Right lobe of liver (tissue), 6 donors: ENCODE data around the gene ENC1. TPM values are rescaled to one million over a fixed set of nuclear protein-coding genes. Genes with fewer than 3 reads are reported as not detected.

Source experiments
- ATAC-seq, 4 donors: fragments of 200-7000 bp; cut with Tn5 transposase; one replicate each; pipeline ENCODE4 v1.9.1; 2020; ENCODE audit warnings: mild to moderate bottlenecking in 4 of 4, moderate library complexity in 4 of 4
- DNase-seq, 3 donors: peaks; one replicate each; pipeline ENCODE4 v3.0.0-alpha.2; 2020
- H3K27ac ChIP-seq, 3 donors: fragments of 200-600 bp; one replicate each; pipeline ENCODE4 v1.8.0; 2022
- H3K27me3 ChIP-seq, 2 donors: fragments of 200-600 bp; one replicate each; pipeline ENCODE4 v1.8.0; 2022
- H3K36me3 ChIP-seq, 4 donors: fragments of 200-600 bp; sonication (generic) in 1 of 4; one replicate each; pipeline versions ENCODE4 v1.5.1 to v1.8.0; 2017 to 2022; ENCODE audit warnings: control low read depth in 1 of 4
- H3K4me1 ChIP-seq, 4 donors: fragments of 200-600 bp; sonication (generic) in 1 of 4; one replicate each; pipeline versions ENCODE4 v1.5.1 to v1.8.0; 2017 to 2022; ENCODE audit warnings: control low read depth in 1 of 4
- H3K4me3 ChIP-seq, 3 donors: fragments of 200-600 bp; one replicate each; pipeline ENCODE4 v1.8.0; 2022
- H3K9me3 ChIP-seq, 4 donors: fragments of 200-600 bp; sonication (generic) in 1 of 4; one replicate each; pipeline versions ENCODE4 v1.5.1 to v1.8.0; 2017 to 2022; ENCODE audit warnings: control low read depth in 1 of 4
- CTCF ChIP-seq, 4 donors: fragments of 200-600 bp in 3 of 4; fragments of 450-650 bp in 1 of 4; IDR thresholded peaks; one replicate each; pipeline versions ENCODE4 v1.5.1 to v1.8.0; 2016 to 2022; ENCODE audit warnings: antibody characterized with exemption in 4 of 4, mild to moderate bottlenecking in 2 of 4
- POLR2A ChIP-seq: fragments of 450-650 bp; IDR thresholded peaks from one replicate; pipeline ENCODE4 v1.6.1; 2017; ENCODE audit warnings: antibody characterized with exemption, mild to moderate bottlenecking
- WGBS: methylation state at CpG from one replicate; pipeline ENCODE4 v1.1.6; 2018; ENCODE audit warnings: low coverage, low lambda C conversion rate; ENCODE audit not compliant: insufficient coverage; ENCODE audit errors: missing lambda C conversion rate; 5-methylcytosine and 5-hydroxymethylcytosine counted together
- intact Hi-C, 2 donors: fragments of 100-400 bp; cut with DNase I; formaldehyde crosslinking; loops; one replicate each; pipeline versions ENCODE4 v1.11.2 to v1.14.1; 2022
- total RNA-seq, 6 experiments: library from RNA; depleted of rRNA in 2 of 6; stranded (reverse); fragments of >200 nt in 2 of 6; fragmentation: NEBNext Ultra II Directional in 3 of 6; extraction: Animal tissue kit (Norgen Biotek cat#: 25700) in 3 of 6; gene quantifications; one replicate each; pipeline versions ENCODE4 v1.1.0 to v1.2.4, GENCODE V29; 2016 to 2023
- donor health status: DM: no; HTN: yes; CAD: no.
- donor health status: DM: no; HTN: no; CAD: no.
- donor health status: DM: no; HTN: no; CAD: no.
- donor health status: DM: no; HTN: yes; CAD: no.
- donor health status: DM: no; HTN: yes; CAD: no.

The ENC1 gene
- total RNA-seq, 6 experiments from 2014 or later: 4.5 to 6.8 (median 5.5) TPM

- TF ChIP-seq POLR2A: no peak
- no peak for TF ChIP-seq CTCF (IDR thresholded peaks at IDR 0.05)
These were observed 19.6 kb upstream of the ENC1 start for GRCh38 chr5:74660140-74660539.

DNA sequence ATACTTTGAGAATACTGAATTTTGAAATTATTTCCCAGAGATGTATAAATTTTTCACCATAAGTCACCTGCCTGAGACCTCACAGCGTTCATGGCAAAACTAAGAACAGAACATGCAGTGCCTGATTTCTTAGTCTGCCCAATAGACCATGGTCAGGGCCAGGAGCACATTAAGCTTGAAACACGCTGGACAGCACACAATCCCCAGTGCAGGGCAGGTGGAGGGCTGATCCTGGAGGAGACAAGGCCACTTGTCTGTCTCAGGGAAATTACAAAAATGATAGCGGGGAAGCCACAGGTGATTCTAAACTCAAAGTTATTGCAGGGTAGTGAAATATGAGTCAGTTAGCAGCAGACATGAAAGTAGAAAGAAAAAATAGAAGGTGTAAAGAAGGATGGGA lies 18.6 kb upstream of the ENC1 start:
- no peak overlapping the region for H3K4me3 ChIP-seq
- H3K36me3 ChIP-seq: no peaks in the 10 kb centered on the region
- intact Hi-C loops: no loop called here
- H3K27ac ChIP-seq: no peak overlapping the region
- no peak for ATAC-seq
- WGBS: 65% methylated on average over 2 of the region's 3 CpGs
- H3K9me3 ChIP-seq: no peaks in the 10 kb centered on the region
- no peaks in the 10 kb centered on the region for H3K27me3 ChIP-seq
- TF ChIP-seq CTCF (IDR thresholded peaks at IDR 0.05) (no peak), POLR2A (no peak)
- no peak for DNase-seq
- H3K4me1 ChIP-seq: no peaks in the 10 kb centered on the region

More at GRCh38 chr5:74660140-74660539, 19.6 kb upstream of the ENC1 start:
- Histone ChIP-seq H3K27ac (no peak overlapping the region), H3K36me3 (no peaks in the 10 kb centered on the region), H3K9me3 (no peaks in the 10 kb centered on the region), H3K27me3 (no peaks in the 10 kb centered on the region), H3K4me1 (no peaks in the 10 kb centered on the region), H3K4me3 (no peak overlapping the region)
- DNase-seq: no peak
- ATAC-seq: no peak
- intact Hi-C loops: no loop called here
- 43% methylated on average over 1 of the region's 1 CpG for WGBS

- H3K4me3 ChIP-seq: no peak overlapping the region
- no peaks in the 10 kb centered on the region for H3K9me3 ChIP-seq
- H3K4me1 ChIP-seq: no peaks in the 10 kb centered on the region
- no peak overlapping the region for H3K27ac ChIP-seq
- intact Hi-C loops: no loop called here
- 75% methylated on average over 2 of the region's 2 CpGs for WGBS
- H3K36me3 ChIP-seq: no peaks in the 10 kb centered on the region
- no peak for TF ChIP-seq POLR2A
- TF ChIP-seq CTCF (IDR thresholded peaks at IDR 0.05): no peak
- ATAC-seq (no peak), DNase-seq (no peak)
- H3K27me3 ChIP-seq: no peaks in the 10 kb centered on the region
These were observed 16.6 kb upstream of the ENC1 start for GRCh38 chr5:74657165-74657564.

DNA sequence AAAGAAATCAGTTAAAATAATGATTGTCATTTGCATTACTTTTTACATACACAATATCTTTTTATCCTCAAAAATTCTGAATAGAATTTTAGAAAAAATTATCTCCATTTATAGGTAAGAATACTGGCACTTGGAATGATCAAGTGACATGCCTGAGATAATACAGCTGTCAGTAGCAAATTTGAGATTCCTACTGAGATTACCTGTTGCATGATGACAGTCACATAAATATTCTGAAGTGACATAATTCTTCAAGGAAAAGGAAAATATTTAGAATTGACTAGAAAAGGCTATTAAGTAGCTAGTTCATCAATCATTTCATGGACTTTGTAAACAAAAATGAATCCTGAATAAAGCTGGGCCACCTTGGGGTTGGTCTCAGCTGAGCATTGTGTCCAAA lies 15.2 kb upstream of the ENC1 start:
- intact Hi-C loops: no loop called here
- ATAC-seq: no peak
- Histone ChIP-seq H3K4me1 (no peaks in the 10 kb centered on the region), H3K4me3 (no peak overlapping the region), H3K36me3 (no peaks in the 10 kb centered on the region), H3K27me3 (no peaks in the 10 kb centered on the region), H3K27ac (no peak overlapping the region), H3K9me3 (no peaks in the 10 kb centered on the region)
- TF ChIP-seq POLR2A: no peak
- no peak for TF ChIP-seq CTCF (IDR thresholded peaks at IDR 0.05)
- no peak for DNase-seq

DNA sequence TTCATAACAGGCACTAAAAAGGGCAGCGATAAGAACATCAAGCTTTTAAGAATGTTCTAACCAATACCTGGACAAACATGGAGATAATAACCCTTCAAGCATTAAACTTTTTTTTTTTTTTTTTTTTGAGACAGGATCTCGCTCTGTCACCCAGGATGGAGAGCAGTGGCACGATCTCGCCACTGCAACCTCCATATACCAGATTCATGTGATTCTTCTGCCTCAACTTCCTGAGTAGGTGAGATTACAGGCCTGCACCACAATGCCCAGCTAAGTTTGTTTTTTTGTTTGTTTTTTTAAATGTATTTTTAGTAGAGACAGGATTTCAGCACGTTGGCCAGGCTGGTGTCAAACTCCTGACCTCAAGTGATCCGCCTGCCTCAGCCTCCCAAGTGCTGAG lies 14.7 kb upstream of the ENC1 start:
- Histone ChIP-seq H3K36me3 (no peaks in the 10 kb centered on the region), H3K27me3 (no peaks in the 10 kb centered on the region), H3K9me3 (no peaks in the 10 kb centered on the region), H3K27ac (no peak overlapping the region), H3K4me3 (no peak overlapping the region), H3K4me1 (no peaks in the 10 kb centered on the region)
- ATAC-seq (no peak), DNase-seq (no peak)
- intact Hi-C loops: no loop called here
- WGBS: 70% methylated on average over 6 of the region's 6 CpGs
- TF ChIP-seq POLR2A (no peak), CTCF (IDR thresholded peaks at IDR 0.05) (no peak)
